Chondrocyte (in vitro differentiated cells): ENCODE results near the gene SWSAP1. TPM values are rescaled to one million over a fixed set of nuclear protein-coding genes. Genes with fewer than 3 reads are reported as not detected.

ENCODE experiments used
- DNase-seq: peaks from one replicate; pipeline ENCODE4 v3.0.0; 2021; ENCODE audit warnings: mixed read lengths, low spot score
- H3K27ac Mint-ChIP-seq: one replicate; pipeline ENCODE4 v1.8.0; 2021; ENCODE audit warnings: mild to moderate bottlenecking, moderate library complexity, mixed read lengths; ENCODE audit not compliant: unreplicated experiment
- H3K27me3 Mint-ChIP-seq: 2 replicates; pipeline ENCODE4 v1.8.0; 2021; ENCODE audit warnings: low read depth, mixed read lengths
- H3K36me3 Mint-ChIP-seq: 2 replicates; pipeline ENCODE4 v1.8.0; 2021; ENCODE audit warnings: low read depth, mixed read lengths
- H3K4me1 Mint-ChIP-seq: 2 replicates; pipeline ENCODE4 v1.8.0; 2021; ENCODE audit warnings: low read depth, mild to moderate bottlenecking, mixed read lengths
- H3K4me3 Mint-ChIP-seq: one replicate; pipeline ENCODE4 v1.8.0; 2021; ENCODE audit warnings: mild to moderate bottlenecking, moderate library complexity, mixed read lengths; ENCODE audit not compliant: unreplicated experiment
- H3K9me3 Mint-ChIP-seq: 2 replicates; pipeline ENCODE4 v1.8.0; 2021; ENCODE audit warnings: low read depth, mixed read lengths
- CTCF ChIP-seq: fragments of 200-600 bp; sonication (generic); IDR thresholded peaks from 2 replicates; pipeline ENCODE4 v1.5.0; 2021; ENCODE audit warnings: antibody characterized with exemption, mild to moderate bottlenecking, moderate library complexity
- total RNA-seq: library from RNA; stranded (reverse); gene quantifications from 3 replicates; pipeline ENCODE4 v1.2.1, GENCODE V29; 2021

Gene SWSAP1
- total RNA-seq, 1 donor from 2014 or later: 1.1 TPM

GRCh38 chr19:11356676-11357550 is 17.6 kb upstream of the SWSAP1 start:
- Mint-ChIP-seq H3K4me3 (peak overlapping the region; percentile 83), H3K27me3 (no peaks in the 10 kb centered on the region), H3K27ac (no peak overlapping the region), H3K9me3 (no peaks in the 10 kb centered on the region), H3K4me1 (peaks cover 18% of the 10 kb centered on the region), H3K36me3 (peaks cover 19% of the 10 kb centered on the region)
- TF ChIP-seq CTCF: no peak
- DNase-seq: no peak

GRCh38 chr19:11359421-11359820 is 15.0 kb upstream of the SWSAP1 start:
- no peaks in the 10 kb centered on the region for H3K27me3 Mint-ChIP-seq
- peaks cover 18% of the 10 kb centered on the region for H3K4me1 Mint-ChIP-seq
- no peaks in the 10 kb centered on the region for H3K9me3 Mint-ChIP-seq
- no peak for TF ChIP-seq CTCF
- no peak for DNase-seq
- no peak overlapping the region for H3K4me3 Mint-ChIP-seq
- peaks cover 28% of the 10 kb centered on the region for H3K36me3 Mint-ChIP-seq
- no peak overlapping the region for H3K27ac Mint-ChIP-seq

- Mint-ChIP-seq H3K4me1 (peaks cover 11% of the 10 kb centered on the region), H3K27ac (no peak overlapping the region), H3K36me3 (peaks cover 31% of the 10 kb centered on the region), H3K27me3 (no peaks in the 10 kb centered on the region), H3K9me3 (no peaks in the 10 kb centered on the region), H3K4me3 (no peak overlapping the region)
- no peak for DNase-seq
- TF ChIP-seq CTCF: no peak
These were observed 13.3 kb upstream of the SWSAP1 start for GRCh38 chr19:11361037-11361770.

GRCh38 chr19:11361771-11362731 is 12.4 kb upstream of the SWSAP1 start:
- no peak for DNase-seq
- Mint-ChIP-seq H3K36me3 (peaks cover 31% of the 10 kb centered on the region), H3K4me3 (no peak overlapping the region), H3K27ac (no peak overlapping the region), H3K9me3 (no peaks in the 10 kb centered on the region), H3K4me1 (peaks cover 2% of the 10 kb centered on the region), H3K27me3 (no peaks in the 10 kb centered on the region)
- TF ChIP-seq CTCF: no peak

- Mint-ChIP-seq H3K9me3 (no peaks in the 10 kb centered on the region), H3K27me3 (no peaks in the 10 kb centered on the region), H3K27ac (no peak overlapping the region), H3K4me3 (no peak overlapping the region), H3K36me3 (peaks cover 24% of the 10 kb centered on the region), H3K4me1 (no peaks in the 10 kb centered on the region)
- no peak for TF ChIP-seq CTCF
- no peak for DNase-seq
These were observed 10.6 kb upstream of the SWSAP1 start for GRCh38 chr19:11363881-11364280.
